Measurements from ENCODE around the gene PTN.

DNA sequence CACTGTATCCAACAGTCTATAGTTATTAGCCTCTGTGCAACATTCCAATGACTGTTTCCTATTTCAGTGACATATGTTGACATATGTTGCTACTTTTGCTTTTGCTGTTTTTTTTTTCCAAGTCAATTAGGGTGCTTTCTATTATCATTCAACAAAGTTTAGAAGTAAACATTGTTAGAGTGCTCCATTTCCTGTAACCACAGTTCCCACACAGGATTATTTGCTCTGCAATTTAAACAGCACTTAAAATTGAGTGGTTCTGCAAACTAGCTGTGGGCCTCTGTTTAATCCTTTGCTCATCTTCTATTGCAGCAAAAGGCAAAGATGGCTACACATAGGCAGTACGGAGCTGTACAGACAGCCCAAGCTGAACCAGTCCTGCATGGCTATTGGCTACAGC, 46.5 kb upstream of the PTN start:
- TF ChIP-seq GATA2 (IDR thresholded peaks at IDR 0.05; ENCODE audit: low read depth, low read length): no peak
- no peak for TF ChIP-seq GATA3 (IDR thresholded peaks at IDR 0.05; ENCODE audit: low read depth, low read length)
